HepG2 (cell line): Measurements from ENCODE around the gene RSRC2. TPM values are rescaled to one million over a fixed set of nuclear protein-coding genes. Genes with fewer than 3 reads are reported as not detected.

Source experiments
- ATRX ChIP-seq: sonication (generic); formaldehyde crosslinking; IDR thresholded peaks from 2 replicates; pipeline ENCODE4 v1.4.0; 2020; ENCODE audit warnings: missing genetic modification reagents, borderline replicate concordance
- BORCS8-MEF2B ChIP-seq: sonication (generic); formaldehyde crosslinking; IDR thresholded peaks from 2 replicates; pipeline ENCODE4 v1.8.0; 2022; ENCODE audit warnings: mild to moderate bottlenecking, missing genetic modification reagents
- CBFB ChIP-seq: sonication (generic); formaldehyde crosslinking; IDR thresholded peaks from 2 replicates; pipeline ENCODE4 v1.4.0; 2020; ENCODE audit warnings: missing genetic modification reagents
- GABPA ChIP-seq, 2 experiments: IDR thresholded peaks; 2 replicates each; pipeline ENCODE4 v1.6.1; 2011 to 2016; ENCODE audit warnings: low read depth in 2 of 2, low read length in 1 of 2, missing biosample characterization in 1 of 2, missing genetic modification characterization in 1 of 2
- GATAD1 ChIP-seq: IDR thresholded peaks from 2 replicates; pipeline ENCODE4 v1.6.1; 2016; ENCODE audit warnings: missing genetic modification reagents, missing compliant biosample characterization
- NFAT5 ChIP-seq: sonication (generic); formaldehyde crosslinking; IDR thresholded peaks from 2 replicates; pipeline ENCODE4 v1.4.0; 2020; ENCODE audit warnings: missing genetic modification reagents
- PATZ1 ChIP-seq: sonication (generic); formaldehyde crosslinking; IDR thresholded peaks from 2 replicates; pipeline ENCODE4 v1.4.0; 2020; ENCODE audit warnings: missing genetic modification reagents
- RBFOX2 ChIP-seq: fragments of 200-400 bp; formaldehyde crosslinking; IDR thresholded peaks from 2 replicates; pipeline ENCODE4 v1.6.1; 2017; ENCODE audit warnings: low read depth, mild to moderate bottlenecking, low read length
- RCOR2 ChIP-seq: IDR thresholded peaks from 2 replicates; pipeline ENCODE4 v1.6.1; 2016; ENCODE audit warnings: missing biosample characterization, missing genetic modification reagents
- SNAPC5 ChIP-seq: sonication (generic); formaldehyde crosslinking; IDR thresholded peaks from 2 replicates; pipeline ENCODE4 v1.8.1; 2023; ENCODE audit warnings: mild to moderate bottlenecking, missing genetic modification reagents, borderline replicate concordance
- SRSF9 ChIP-seq: fragments of 200-400 bp; formaldehyde crosslinking; IDR thresholded peaks from 2 replicates; pipeline ENCODE4 v1.6.1; 2018; ENCODE audit warnings: borderline replicate concordance, mild to moderate bottlenecking, low read depth, low read length; ENCODE audit not compliant: insufficient read depth, poor library complexity, severe bottlenecking
- THAP9 ChIP-seq: sonication (generic); formaldehyde crosslinking; IDR thresholded peaks from 2 replicates; pipeline ENCODE4; 2020; ENCODE audit warnings: missing genetic modification reagents, mild to moderate bottlenecking, borderline replicate concordance
- U2AF1 ChIP-seq: fragments of 200-400 bp; formaldehyde crosslinking; optimal IDR thresholded peaks from 2 replicates; pipeline ENCODE3; 2017; ENCODE audit warnings: mild to moderate bottlenecking, low read depth, low read length
- YY1 ChIP-seq: IDR thresholded peaks from 2 replicates; pipeline ENCODE4 v1.6.1; 2011; ENCODE audit warnings: low read length, low read depth, moderate library complexity, mild to moderate bottlenecking; ENCODE audit not compliant: insufficient read depth, insufficient replicate concordance
- ZNF501 ChIP-seq: sonication (generic); formaldehyde crosslinking; IDR thresholded peaks from 2 replicates; pipeline ENCODE4 v1.5.1; 2020; ENCODE audit warnings: mild to moderate bottlenecking, moderate library complexity, missing genetic modification reagents
- ZNF597 ChIP-seq: sonication (generic); formaldehyde crosslinking; IDR thresholded peaks from 2 replicates; pipeline ENCODE4 v1.5.0; 2020; ENCODE audit warnings: missing genetic modification reagents
- polyA plus RNA-seq, 8 experiments: library from polyadenylated mRNA; depleted of rRNA in 3 of 8; stranded (reverse) in 7 of 8; unstranded in 1 of 8; fragments of >200 nt; fragmentation: Illumina TruSeq in 4 of 8; extraction: Trizol in 4 of 8; gene quantifications; 2 replicates each; pipeline versions ENCODE4 v1.2.1 to v1.2.3, GENCODE V29; 2011 to 2016; ENCODE audit warnings: low read depth in 4 of 8, missing spikeins in 1 of 8, mixed read lengths in 1 of 8; ENCODE audit not compliant: insufficient read depth in 1 of 8
- total RNA-seq, 5 experiments: library from RNA; depleted of rRNA; stranded (reverse); fragments of >200 nt; fragmentation: Illumina TruSeq; extraction: Trizol; gene quantifications; 2 replicates each; pipeline ENCODE4 v1.2.3, GENCODE V29; 2016; ENCODE audit warnings: low read depth in 1 of 5

RSRC2 gene
- total and polyA plus RNA-seq, 2 of the 13 experiments (the other 11 are each of a cell fraction or from before 2014, with no cell fraction given), result 31.4 to 77.8 TPM

- TF ChIP-seq NFAT5 (CRISPR knock-in tag), result peak; percentile 45; the same call in 1 of the 2 replicates
- TF ChIP-seq ZNF501 (CRISPR knock-in tag), result peak; percentile 96
- peak; percentile 86 for TF ChIP-seq RBFOX2
- 0 out of 2 replicates have a peak, but pooled peaks have one; percentile 31 for TF ChIP-seq CBFB
- peak; percentile 96 for TF ChIP-seq GATAD1 (CRISPR knock-in tag)
- TF ChIP-seq SNAPC5 (CRISPR knock-in tag), result no peak
- TF ChIP-seq U2AF1, result peak; percentile 82
- TF ChIP-seq SRSF9, result no peak
- TF ChIP-seq PATZ1 (CRISPR knock-in tag), result peak; percentile 74
- TF ChIP-seq ZNF597, result no peak
- 0 out of 2 replicates have a peak, but pooled peaks have one; percentile 25 for TF ChIP-seq RCOR2 (CRISPR knock-in tag)
- TF ChIP-seq ATRX (CRISPR knock-in tag), result no peak
- TF ChIP-seq BORCS8-MEF2B (CRISPR knock-in tag), result peak; percentile 52; the same call in 1 of the 2 replicates
- TF ChIP-seq YY1, result peak; percentile 99
- peak; percentile 70 for TF ChIP-seq GABPA (IDR thresholded peaks at IDR 0.05; ENCODE audit: low read depth, low read length)
- peak; percentile 95 for TF ChIP-seq GABPA (CRISPR knock-in tag; IDR thresholded peaks at IDR 0.05; ENCODE audit: low read depth)
- TF ChIP-seq THAP9 (CRISPR knock-in tag), result peak; percentile 99
These were observed at the start of gene RSRC2, which contains the start of gene KNTC1 (continued) for GRCh38 chr12:122526683-122527477.
